ENCODE results near the gene NRAP.

GRCh38 chr10:113539789-113540188, 124.1 kb downstream of the NRAP start:
- no peak for TF ChIP-seq EP300 (IDR thresholded peaks at IDR 0.05)
- TF ChIP-seq, protein P1, sequence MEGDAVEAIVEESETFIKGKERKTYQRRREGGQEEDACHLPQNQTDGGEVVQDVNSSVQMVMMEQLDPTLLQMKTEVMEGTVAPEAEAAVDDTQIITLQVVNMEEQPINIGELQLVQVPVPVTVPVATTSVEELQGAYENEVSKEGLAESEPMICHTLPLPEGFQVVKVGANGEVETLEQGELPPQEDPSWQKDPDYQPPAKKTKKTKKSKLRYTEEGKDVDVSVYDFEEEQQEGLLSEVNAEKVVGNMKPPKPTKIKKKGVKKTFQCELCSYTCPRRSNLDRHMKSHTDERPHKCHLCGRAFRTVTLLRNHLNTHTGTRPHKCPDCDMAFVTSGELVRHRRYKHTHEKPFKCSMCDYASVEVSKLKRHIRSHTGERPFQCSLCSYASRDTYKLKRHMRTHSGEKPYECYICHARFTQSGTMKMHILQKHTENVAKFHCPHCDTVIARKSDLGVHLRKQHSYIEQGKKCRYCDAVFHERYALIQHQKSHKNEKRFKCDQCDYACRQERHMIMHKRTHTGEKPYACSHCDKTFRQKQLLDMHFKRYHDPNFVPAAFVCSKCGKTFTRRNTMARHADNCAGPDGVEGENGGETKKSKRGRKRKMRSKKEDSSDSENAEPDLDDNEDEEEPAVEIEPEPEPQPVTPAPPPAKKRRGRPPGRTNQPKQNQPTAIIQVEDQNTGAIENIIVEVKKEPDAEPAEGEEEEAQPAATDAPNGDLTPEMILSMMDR (IDR thresholded peaks at IDR 0.05): no peak
